Nephron progenitor cell (in vitro differentiated cells): Measurements from ENCODE around the gene IL17B.

Experiments used
- DNase-seq: peaks from one replicate; pipeline ENCODE4 v3.0.0; 2021
- H3K27ac Mint-ChIP-seq: 2 replicates; pipeline ENCODE4 v1.8.0; 2021; ENCODE audit warnings: mild to moderate bottlenecking, moderate library complexity, mixed read lengths
- H3K27me3 Mint-ChIP-seq: 2 replicates; pipeline ENCODE4 v1.8.0; 2021; ENCODE audit warnings: mild to moderate bottlenecking, low read depth, mixed read lengths; ENCODE audit not compliant: poor library complexity
- H3K36me3 Mint-ChIP-seq: 2 replicates; pipeline ENCODE4 v1.8.0; 2021; ENCODE audit warnings: low read depth, mixed read lengths
- H3K4me1 Mint-ChIP-seq: 2 replicates; pipeline ENCODE4 v1.8.0; 2021; ENCODE audit warnings: mixed read lengths
- H3K4me3 Mint-ChIP-seq: 2 replicates; pipeline ENCODE4 v1.8.0; 2021; ENCODE audit warnings: mild to moderate bottlenecking, moderate library complexity, mixed read lengths
- H3K9me3 Mint-ChIP-seq: 2 replicates; pipeline ENCODE4 v1.8.0; 2021; ENCODE audit warnings: mild to moderate bottlenecking, moderate library complexity, mixed read lengths
- CTCF ChIP-seq: fragments of 200-600 bp; sonication (generic); IDR thresholded peaks from 2 replicates; pipeline ENCODE4 v1.5.0; 2021; ENCODE audit warnings: antibody characterized with exemption

Gene IL17B

GRCh38 chr5:149412783-149413476 is 33.8 kb upstream of the IL17B start:
- Mint-ChIP-seq H3K4me1 (peaks cover 84% of the 10 kb centered on the region), H3K9me3 (no peaks in the 10 kb centered on the region)

DNA sequence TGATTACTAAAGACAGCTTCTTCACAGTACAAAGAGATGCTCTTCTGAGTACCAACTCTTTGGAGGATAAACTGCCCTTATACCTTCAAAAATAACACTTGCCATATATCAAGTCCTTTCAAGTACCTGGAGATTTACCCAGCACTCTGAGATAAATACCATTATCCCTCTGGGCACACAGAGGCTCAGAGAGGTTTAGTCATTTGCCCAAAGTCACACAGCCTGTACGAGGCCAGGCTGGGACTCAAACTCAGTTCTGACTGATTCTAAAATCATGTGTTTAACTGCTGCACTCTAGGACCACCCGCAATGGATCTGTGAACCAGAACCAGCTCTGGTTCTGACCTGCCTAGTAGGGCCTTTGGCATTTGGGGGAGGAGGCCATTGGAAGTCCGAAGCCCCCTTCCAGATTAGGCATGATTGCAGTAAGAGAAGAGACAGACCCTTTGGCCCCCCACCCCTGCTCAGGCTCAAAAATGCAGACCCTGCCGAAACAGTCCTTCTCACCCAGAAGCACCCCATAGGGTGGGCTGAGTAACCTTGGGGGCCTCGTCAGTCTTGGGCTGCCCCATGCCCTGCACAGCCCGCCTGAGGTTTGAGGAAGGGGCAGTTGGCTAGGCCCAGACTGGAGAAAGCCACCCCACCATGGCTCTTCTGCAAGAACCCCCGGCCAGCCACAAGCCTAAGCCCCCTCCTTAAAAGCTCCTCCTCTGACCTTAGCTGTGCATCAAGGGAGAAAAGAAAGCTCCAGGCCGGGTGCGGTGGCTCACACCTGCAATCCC is 32.8 kb upstream of the IL17B start:
- Mint-ChIP-seq H3K36me3 (no peaks in the 10 kb centered on the region), H3K27me3 (no peaks in the 10 kb centered on the region), H3K4me1 (peaks cover 84% of the 10 kb centered on the region), H3K9me3 (no peaks in the 10 kb centered on the region), H3K27ac (no peak overlapping the region), H3K4me3 (no peak overlapping the region)
- TF ChIP-seq CTCF, result no peak
- DNase-seq, result no peak

More at GRCh38 chr5:149412783-149413476, 33.8 kb upstream of the IL17B start:
- peak overlapping the region; percentile 84 for H3K27ac Mint-ChIP-seq
- no peak for TF ChIP-seq CTCF
- no peaks in the 10 kb centered on the region for H3K36me3 Mint-ChIP-seq
- H3K4me3 Mint-ChIP-seq, result no peak overlapping the region
- DNase-seq, result no peak
- no peaks in the 10 kb centered on the region for H3K27me3 Mint-ChIP-seq

DNA sequence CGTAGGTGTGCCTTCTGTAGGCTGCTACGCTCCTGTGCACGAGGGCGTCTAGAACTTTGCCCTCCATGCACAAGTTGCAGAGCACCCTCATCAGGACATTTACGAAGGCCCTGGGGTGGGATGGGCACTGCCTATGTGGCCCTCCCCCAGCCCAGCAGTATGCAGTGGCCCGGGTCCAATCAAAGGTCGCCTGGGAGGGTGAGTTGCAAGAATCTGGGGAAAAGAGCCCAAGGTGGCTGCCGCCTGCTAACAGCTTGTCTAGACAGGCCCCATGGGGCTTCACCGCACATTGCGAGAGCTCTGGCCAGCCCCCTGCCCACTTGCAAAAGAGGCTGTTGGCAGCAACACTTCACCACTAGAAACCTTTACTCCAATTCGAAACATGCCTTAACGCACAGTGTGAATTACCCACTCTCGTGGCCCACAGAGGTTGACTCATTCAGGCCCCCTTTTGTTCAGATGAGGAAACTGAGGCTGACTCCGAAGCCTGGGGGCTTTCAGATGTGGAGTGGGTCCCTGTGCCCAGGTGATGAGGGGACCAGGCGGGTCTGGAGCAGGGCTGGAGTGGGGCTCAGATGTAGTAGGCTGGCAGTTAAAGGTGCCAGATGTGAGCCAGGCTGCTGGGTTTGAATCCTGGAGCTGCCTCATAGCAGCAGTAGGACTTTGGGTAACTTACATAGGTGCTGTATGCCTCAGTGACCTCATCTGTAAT is 31.8 kb upstream of the IL17B start:
- DNase-seq, result no peak
- no peaks in the 10 kb centered on the region for H3K9me3 Mint-ChIP-seq
- H3K27ac Mint-ChIP-seq, result no peak overlapping the region
- H3K4me1 Mint-ChIP-seq, result peaks cover 84% of the 10 kb centered on the region
- H3K27me3 Mint-ChIP-seq, result no peaks in the 10 kb centered on the region
- no peaks in the 10 kb centered on the region for H3K36me3 Mint-ChIP-seq
- no peak for TF ChIP-seq CTCF
- H3K4me3 Mint-ChIP-seq, result no peak overlapping the region

- peak overlapping the region; percentile 54 for H3K4me3 Mint-ChIP-seq
- no peaks in the 10 kb centered on the region for H3K9me3 Mint-ChIP-seq
- DNase-seq, result no peak
- H3K36me3 Mint-ChIP-seq, result no peaks in the 10 kb centered on the region
- no peaks in the 10 kb centered on the region for H3K27me3 Mint-ChIP-seq
- peak overlapping the region; percentile 96 for H3K27ac Mint-ChIP-seq
- no peak for TF ChIP-seq CTCF
- H3K4me1 Mint-ChIP-seq, result peaks cover 88% of the 10 kb centered on the region
These were observed 31.0 kb upstream of the IL17B start for GRCh38 chr5:149410071-149410470.

- DNase-seq, result no peak
- peak overlapping the region; percentile 54 for H3K4me3 Mint-ChIP-seq
- TF ChIP-seq CTCF, result no peak
- H3K9me3 Mint-ChIP-seq, result no peaks in the 10 kb centered on the region
- H3K4me1 Mint-ChIP-seq, result peaks cover 88% of the 10 kb centered on the region
- no peaks in the 10 kb centered on the region for H3K36me3 Mint-ChIP-seq
- no peaks in the 10 kb centered on the region for H3K27me3 Mint-ChIP-seq
- H3K27ac Mint-ChIP-seq, result peak overlapping the region; percentile 96
These were observed 30.3 kb upstream of the IL17B start for GRCh38 chr5:149409268-149409948.
